ENCODE measurements around the gene HTT. TPM values are rescaled to one million over a fixed set of nuclear protein-coding genes. Genes with fewer than 3 reads are reported as not detected.

Gene HTT
- total and polyA plus RNA-seq, 2 of the 13 experiments (the other 11 are each of a cell fraction or from before 2014, with no cell fraction given), result 17.5 to 19.5 TPM

GRCh38 chr4:3041192-3042142 lies 33.0 kb upstream of the HTT start (continued):
- TF ChIP-seq ARID4A (CRISPR knock-in tag; IDR thresholded peaks at IDR 0.05; ENCODE audit: borderline replicate concordance) (peak; percentile 61), PLRG1 (conservative IDR thresholded peaks at IDR 0.05) (no peak), REL (CRISPR knock-in tag; conservative IDR thresholded peaks at IDR 0.05) (no peak), PHF21A (CRISPR knock-in tag; IDR thresholded peaks at IDR 0.05) (peak; percentile 24; the same call in 1 of the 2 replicates), STAG1 (CRISPR knock-in tag; IDR thresholded peaks at IDR 0.05) (0 out of 2 replicates have a peak, but pooled peaks have one; percentile 4), RBFOX2 (IDR thresholded peaks at IDR 0.05; ENCODE audit: low read depth, low read length) (no peak), ZNF605 (CRISPR knock-in tag; IDR thresholded peaks at IDR 0.05) (0 out of 2 replicates have a peak, but pooled peaks have one; percentile 14), ZNF546 (CRISPR knock-in tag; conservative IDR thresholded peaks at IDR 0.05) (0 out of 2 replicates have a peak, but pooled peaks have one; percentile 30), MTF2 (CRISPR knock-in tag; IDR thresholded peaks at IDR 0.05; ENCODE audit: borderline replicate concordance) (peak; percentile 55; the same call in 1 of the 2 replicates), MTA1 (CRISPR knock-in tag; IDR thresholded peaks at IDR 0.05; ENCODE audit: borderline replicate concordance) (peak; percentile 40; the same call in 1 of the 2 replicates), ZNF563 (CRISPR knock-in tag; IDR thresholded peaks at IDR 0.05) (no peak), PRDM10 (CRISPR knock-in tag; IDR thresholded peaks at IDR 0.05; ENCODE audit: low read depth) (no peak), ZNF256 (CRISPR knock-in tag; conservative IDR thresholded peaks at IDR 0.05) (no peak), ZMYM2 (CRISPR knock-in tag; IDR thresholded peaks at IDR 0.05) (no peak), RFX1 (IDR thresholded peaks at IDR 0.05) (no peak), FOSL2 (CRISPR knock-in tag; IDR thresholded peaks at IDR 0.05) (peak; percentile 39; the same call in 1 of the 2 replicates), REXO4 (CRISPR knock-in tag; IDR thresholded peaks at IDR 0.05; ENCODE audit: borderline replicate concordance) (no peak), NFIC (IDR thresholded peaks at IDR 0.05; ENCODE audit: low read length) (no peak), SOX13 (IDR thresholded peaks at IDR 0.05) (no peak), SOX13 (CRISPR knock-in tag; conservative IDR thresholded peaks at IDR 0.05 in 1 of 2, IDR thresholded peaks at IDR 0.05 in 1 of 2) (no peak), ZNF788 (CRISPR knock-in tag; IDR thresholded peaks at IDR 0.05; ENCODE audit: borderline replicate concordance) (no peak)

All from HepG2 (cell line).